Right forelimb (tissue), 1 donor: Measurements from ENCODE around the gene PRDM1.
"Not testable (repeated sequence)": the region's sequence is repeated elsewhere in the genome, so short reads cannot be mapped to it uniquely, and the experiment has no call there.

Experiments used
- DNase-seq: peaks from one replicate; pipeline ENCODE4 v3.0.0-alpha.2; 2018

The PRDM1 gene

GRCh38 chr6:106142876-106143431 lies 56.8 kb downstream of the PRDM1 start:
- no peak for DNase-seq

- DNase-seq = no peak
Observed at GRCh38 chr6:106143665-106144064, 57.5 kb downstream of the PRDM1 start.

DNA sequence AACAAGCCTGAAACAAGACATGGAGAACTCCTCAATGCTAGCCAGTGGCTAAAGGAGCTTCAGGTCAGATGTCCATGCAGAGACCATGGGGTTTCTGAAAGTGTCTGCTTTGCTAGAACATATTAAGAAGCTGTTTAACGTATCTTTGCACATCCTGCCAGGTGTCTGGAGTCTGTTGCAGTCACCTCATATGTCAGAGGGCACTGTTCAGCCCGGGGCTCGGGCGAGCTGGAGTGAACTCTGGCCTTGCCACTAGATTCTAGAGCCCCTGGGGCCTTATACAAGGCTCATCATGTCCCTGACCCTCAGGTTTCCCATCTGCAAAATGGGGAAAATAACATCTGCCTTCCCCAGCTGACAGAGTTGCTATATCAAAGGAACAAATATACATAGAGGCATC lies 59.0 kb downstream of the PRDM1 start:
- DNase-seq = no peak

DNA sequence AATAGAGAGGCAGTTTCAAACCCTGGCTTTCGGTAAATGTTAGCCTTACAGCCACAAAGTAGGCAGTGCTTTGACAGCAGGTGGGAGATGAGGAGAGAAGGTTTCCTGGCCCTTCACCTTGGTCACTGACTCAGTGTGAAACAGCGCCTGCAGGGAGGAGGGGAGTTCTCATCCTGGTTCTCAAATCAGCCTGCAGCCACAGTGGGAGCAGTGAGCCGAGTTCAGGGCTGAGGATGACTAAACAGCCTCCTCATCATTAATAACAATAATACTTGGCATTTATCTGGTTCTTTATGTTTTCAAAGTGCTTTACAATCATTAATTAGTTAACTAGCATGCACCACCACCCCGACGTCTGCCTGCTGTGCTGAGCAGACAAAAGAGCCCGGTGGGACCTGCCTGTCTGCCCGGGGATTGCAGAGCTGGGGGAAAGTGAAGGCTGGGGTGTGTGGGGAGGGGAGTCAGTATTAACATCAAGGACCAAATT lies 59.6 kb downstream of the PRDM1 start:
- no peak for DNase-seq

DNA sequence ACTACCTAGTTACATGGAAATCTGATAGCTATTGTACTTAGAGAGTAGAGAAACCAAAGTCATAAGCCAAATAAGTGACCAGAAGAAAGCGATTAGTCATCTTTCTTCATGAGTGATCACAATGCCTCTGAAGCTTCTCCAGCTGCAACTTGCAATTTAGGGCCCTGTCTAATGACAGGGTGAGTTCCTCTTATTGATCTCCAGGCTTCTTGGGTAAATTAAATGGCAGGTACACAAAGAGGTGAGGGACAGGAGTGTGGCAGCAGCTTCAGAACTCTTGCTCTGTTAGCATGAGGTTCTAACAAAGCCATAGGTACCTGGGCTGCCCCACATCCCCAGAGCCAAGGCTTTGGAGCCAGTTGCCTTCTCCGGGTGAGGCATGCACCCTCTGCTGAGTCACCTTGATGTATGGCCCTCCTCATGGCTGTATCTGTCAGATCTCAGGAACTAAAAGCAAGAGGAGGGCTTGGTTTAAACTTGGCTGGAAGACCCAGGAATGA lies 60.8 kb downstream of the PRDM1 start:
- DNase-seq = no peak

DNA sequence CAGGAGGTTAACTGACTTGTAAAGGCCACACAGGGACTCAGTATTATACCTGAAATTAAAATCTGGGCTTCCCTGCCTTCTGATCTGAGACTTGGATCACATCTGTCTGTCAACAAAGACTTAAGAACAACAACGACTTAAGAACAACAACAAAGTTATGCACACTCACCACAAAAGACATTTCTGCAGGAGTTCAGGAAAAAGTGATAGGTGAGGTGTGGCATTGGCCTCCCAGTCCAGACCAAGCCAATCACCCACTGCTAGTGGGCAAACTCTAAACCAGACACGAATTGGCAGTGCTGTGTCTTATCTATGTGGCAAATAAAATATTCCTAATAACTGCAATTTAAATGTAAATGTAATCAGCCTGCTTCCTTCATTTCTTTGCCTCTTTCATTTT lies 61.3 kb downstream of the PRDM1 start:
- no peak for DNase-seq

DNA sequence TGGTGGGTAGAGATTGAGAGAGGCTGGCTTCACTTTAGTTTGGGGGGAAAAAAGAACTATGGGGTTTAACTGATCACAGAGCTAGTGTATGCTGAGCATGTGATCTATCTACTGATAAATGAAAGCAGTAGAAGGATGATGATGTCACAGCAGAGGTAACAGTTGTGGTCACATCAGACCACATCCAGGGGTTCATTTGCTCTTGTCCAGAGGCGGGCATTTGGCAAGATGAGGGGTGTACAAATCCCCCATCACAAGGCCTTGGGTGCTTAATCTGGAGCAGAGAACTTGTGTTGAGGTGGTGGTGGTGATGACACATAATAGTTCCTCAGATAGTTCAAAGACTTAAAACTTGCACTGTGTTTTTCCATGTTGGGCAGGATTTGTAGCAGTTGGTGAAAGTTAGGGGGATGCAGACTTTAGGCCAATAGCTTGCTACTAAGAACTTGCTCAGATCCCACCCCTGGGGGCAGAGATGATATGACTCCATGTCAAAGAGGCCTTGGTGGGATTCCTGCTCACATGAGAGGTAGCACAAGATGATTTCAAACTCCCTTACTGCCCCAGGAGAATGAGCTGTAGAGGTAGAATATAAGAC lies 63.4 kb downstream of the PRDM1 start:
- DNase-seq = no peak

DNA sequence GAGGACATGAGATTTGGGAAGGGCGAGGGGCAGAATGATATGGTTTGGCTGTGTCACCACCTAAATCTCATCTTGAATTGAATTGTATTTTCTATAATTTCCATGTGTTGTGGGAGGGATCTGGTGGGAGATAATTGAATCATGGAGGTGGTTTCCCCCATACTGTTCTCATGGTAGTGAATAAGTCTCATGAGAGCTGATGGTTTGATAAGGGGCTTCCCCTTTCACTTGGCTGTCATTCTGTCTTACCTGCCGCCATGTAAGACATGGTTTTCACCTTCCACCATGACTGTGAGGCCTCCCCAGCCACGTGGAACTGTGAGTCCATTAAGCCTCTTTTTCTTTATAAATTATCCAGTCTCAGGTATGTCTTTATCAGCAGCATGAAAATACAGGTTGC lies 66.3 kb downstream of the PRDM1 start:
- DNase-seq = not testable (repeated sequence)

DNA sequence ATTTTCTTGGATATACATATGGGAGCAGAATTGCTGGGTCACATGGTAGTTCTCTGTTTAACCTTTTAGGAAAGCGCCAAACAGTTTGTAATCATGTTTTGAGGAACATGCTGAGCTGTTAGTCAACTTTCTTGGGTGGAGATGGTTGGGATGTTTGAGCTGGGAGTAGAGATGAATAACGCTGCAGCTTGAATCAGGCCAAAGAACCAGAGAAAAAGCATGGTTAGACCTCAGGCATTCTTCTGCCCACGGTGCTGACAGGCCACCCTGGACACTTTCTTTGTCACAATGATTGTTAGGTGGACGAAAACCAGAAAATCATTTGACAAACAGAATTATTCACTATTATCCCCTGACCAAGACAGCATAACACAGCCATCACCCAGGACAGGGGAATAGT lies 66.8 kb downstream of the PRDM1 start:
- DNase-seq = no peak

DNA sequence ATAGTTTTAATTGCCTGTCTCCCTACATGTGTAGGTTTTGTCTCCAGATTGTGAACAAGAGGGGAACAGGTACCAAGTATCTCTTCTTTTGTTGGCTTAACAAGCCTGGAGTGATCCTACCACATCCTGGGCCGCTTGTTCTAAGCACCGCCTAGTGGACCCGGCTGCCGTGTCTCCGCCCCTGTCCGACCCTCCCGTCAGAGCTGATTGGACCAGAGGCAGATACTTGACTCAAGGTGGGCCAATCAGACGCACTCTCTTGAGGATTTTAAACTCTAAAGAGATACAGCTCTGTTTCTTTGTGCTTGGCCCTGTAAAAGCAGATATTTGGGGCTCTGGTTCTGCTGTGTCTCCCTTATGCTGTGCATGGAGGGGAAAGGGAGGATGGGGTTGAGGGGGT lies 68.2 kb downstream of the PRDM1 start:
- no peak for DNase-seq

DNA sequence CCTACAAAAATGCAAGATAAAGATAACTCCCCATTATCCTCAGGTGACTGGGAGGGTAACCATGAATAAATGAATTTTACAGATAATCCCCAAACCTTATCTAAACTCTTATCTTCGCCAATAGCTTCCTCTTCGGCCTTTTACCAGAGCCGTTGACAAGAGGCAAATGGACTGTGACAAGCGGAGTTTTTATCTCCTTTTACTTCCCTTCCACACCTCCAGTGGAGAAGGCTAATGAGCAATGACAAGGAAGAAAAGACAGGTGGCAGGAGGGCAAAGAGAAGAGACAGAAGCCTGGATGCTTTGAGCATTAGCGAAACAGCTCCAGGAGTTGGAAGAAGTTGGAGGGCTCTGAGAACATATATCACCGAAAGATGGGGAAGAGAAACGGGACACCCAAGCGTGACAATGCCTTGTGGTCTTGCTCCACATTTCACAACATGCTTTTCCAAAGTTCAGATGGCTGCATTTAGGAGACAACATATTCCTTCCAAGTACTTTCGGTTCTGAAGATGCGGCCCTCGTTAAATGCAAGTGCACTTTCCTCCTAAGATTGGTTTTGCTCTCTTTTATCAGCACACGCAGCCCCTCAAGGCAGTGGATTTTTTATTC lies 69.2 kb downstream of the PRDM1 start:
- DNase-seq = no peak

- no peak for DNase-seq
Observed at GRCh38 chr6:106156413-106156812, 70.3 kb downstream of the PRDM1 start.

DNA sequence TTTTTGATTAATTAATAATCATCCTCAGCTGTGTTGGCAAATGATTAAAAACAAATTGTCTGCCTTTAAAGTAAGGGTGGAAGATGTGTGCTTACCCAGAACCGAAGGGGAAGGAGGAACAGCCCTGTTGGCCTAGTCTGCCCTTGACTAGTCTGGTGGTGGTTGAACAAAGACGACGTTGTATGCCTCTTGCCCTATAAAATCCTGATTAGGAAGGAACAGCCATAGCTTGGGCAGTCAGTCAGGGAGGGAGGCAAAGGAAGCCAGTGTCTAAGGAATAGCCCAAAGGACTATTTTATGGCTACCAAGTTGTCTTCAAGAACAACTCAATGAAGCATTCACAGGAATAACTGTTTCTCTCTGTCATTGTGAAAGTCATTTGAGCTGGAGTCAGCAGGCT lies 70.7 kb downstream of the PRDM1 start:
- no peak for DNase-seq

DNA sequence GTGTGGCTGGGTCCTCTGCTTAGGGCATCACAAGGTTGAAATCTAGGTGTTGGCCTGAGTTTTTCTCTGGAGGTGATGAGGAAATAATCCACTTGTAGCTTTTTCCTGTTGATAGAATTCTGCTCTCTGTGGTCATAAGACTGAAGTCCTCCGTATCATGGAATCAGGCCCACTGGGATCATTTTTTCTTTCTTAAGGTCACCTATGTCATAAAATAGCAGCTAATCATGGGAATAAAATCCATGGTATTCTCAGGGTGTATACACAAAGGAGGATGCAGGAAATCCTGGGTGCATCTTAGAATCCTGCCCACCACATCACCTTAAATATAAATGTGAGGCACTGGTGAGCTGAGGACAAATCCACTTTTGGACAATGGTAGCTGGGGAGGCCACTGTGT lies 72.7 kb downstream of the PRDM1 start:
- DNase-seq = no peak
